HTERT RPE-1 (cell line): ENCODE measurements around the gene PDE3B.
"Not testable (repeated sequence)": the region's sequence is repeated elsewhere in the genome, so short reads cannot be mapped to it uniquely, and the experiment has no call there.

Experiments used
- in situ Hi-C: fragments of 300-500 bp; cut with MboI; formaldehyde crosslinking; loops from 4 replicates; pipeline ENCODE4 v1.14.3; 2020; ENCODE audit warnings: low sequenced_read_pairs

Gene PDE3B

DNA sequence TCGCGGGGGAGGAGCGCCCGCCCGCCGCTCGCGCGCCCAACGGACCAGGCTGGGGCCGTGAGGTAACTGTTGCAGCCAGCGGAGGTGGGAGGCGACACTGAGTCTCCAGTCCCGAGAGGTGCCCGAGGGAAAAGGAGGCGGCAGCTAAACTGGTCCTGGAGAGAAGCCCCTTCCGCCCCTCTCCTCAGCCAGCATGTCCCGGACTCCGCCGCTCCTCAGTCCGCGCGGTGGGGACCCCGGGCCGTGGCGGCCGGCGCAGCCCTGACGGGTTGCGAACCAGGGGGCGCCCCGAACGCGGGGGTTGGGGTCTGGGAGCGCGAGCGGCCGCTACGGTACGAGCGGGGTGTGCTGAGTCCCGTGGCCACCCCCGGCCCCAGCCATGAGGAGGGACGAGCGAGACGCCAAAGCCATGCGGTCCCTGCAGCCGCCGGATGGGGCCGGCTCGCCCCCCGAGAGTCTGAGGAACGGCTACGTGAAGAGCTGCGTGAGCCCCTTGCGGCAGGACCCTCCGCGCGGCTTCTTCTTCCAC is at the start of gene PDE3B:
TSS of gene PDE3B (plus strand) at position 108 of the 529 bp plus-strand sequence. CDS start at position 380, 272 bp downstream.
- in situ Hi-C loops: no loop called here

DNA sequence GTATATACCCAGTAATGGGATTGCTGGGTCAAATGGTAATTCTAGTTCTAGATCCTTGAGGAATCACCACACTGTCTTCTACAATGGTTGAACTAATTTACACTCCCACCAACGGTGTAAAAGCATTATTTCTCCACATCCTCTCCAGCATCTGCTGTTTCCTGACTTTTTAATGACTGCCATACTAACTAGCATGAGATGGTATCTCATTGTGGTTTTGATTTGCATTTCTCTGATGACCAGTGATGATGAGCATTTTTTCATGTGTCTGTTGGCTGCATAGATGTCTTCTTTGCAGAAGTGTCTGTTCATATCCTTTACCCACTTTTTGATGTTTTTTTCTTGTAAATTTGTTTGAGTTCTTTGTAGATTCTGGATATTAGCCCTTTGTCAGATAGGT is 48.3 kb upstream of the PDE3B start:
- in situ Hi-C loops: not testable (repeated sequence)

DNA sequence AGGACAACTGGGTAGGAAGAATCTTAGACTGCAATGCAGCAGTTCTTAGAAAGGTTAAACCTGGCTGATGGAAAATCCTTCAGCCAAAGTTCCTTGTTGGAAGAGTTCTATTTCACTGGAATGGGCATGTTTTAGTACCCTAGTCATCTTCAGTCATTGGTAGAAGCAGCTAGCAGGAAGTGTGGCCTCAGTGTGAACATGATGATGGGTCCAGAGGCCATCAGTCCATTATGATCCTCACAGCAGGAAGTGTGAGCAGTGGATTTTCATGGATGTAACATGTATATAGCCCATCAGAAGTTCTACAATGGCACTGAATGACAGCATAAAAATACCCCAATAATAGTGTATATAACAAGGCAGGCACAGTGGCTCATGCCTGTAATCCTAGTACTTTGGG is 35.9 kb upstream of the PDE3B start:
- in situ Hi-C loops: no loop called here

DNA sequence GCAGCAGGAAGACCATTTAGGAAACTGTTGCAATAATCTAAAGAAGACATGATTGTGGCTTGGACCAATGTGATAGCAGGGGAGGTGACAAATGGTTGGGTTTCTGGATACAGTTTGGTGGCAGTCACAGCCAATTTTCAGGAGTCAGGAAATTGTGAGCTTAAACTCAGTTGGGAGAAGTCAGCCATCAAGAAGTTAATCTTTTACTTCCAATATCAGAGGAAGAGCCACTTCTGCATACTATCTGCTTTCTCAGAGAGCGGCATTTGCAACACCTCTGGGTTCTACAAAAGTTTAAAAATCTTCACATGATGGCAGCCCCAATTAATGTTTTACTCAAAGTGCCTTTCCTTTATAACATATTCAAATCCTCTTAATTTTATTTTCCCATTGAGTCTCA is 33.7 kb upstream of the PDE3B start:
- in situ Hi-C loops: no loop called here

DNA sequence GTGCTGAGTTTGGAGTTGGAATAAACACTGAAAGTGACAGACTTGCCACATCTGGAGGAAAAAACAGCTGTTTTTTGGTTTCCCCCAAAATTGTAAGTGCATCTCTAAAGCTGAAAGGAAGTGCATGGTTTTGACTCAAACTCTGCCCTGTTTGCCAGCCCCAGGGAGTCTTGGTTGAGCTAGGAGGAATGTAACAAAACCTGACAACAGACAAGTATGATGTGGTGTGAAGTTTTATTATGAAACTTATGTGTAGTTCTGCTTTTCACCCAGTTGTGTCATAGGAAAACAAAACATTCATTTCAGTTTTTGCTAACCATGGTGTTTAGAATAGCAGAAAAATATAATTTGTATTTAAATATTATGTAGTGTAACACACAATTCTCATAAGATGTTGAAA is 31.7 kb upstream of the PDE3B start:
- in situ Hi-C loops: no loop called here

DNA sequence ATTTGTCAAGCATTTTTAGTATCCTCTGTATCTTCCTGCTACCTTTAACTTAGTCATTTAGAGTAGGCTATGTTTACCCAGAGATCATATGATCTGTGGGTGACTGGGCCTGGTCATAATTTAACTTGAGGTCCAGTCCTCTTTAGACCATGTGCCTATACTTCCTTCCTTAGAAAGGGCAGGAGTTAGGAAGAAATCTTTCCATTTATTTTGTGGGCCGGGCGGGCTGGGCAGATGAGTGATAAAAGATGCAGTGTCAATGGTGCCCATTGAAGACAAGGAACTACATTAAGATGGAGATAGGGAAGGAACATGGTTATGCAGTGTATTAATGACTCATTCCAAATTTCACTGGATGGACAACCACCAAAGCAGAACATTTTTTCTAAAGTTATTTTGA is 30.9 kb upstream of the PDE3B start:
- in situ Hi-C loops: no loop called here

DNA sequence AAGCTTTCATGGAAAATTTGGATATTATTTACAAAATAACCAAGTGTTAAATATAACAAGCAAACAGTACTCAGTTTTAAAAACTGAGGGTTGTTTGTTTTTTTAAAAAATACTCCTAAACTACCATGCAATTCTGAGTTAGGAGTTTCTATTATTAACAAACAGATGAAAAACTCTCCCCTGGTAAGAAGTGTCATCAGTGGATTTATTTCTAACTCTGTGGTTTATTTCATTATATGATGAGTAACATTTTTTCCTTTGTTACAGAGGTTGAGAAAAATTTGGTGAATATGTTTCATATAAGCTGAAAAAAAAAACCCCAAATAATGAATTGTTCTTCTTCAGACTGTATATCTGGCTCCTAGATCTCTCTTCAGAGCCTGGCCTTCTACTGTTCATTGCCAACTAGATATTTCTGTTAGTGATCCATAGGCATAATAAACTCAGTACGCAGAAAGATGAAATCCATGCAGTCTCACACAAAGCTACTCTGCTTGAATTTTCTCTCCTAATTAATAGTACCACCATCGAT is 29.4 kb upstream of the PDE3B start:
- in situ Hi-C loops: no loop called here

DNA sequence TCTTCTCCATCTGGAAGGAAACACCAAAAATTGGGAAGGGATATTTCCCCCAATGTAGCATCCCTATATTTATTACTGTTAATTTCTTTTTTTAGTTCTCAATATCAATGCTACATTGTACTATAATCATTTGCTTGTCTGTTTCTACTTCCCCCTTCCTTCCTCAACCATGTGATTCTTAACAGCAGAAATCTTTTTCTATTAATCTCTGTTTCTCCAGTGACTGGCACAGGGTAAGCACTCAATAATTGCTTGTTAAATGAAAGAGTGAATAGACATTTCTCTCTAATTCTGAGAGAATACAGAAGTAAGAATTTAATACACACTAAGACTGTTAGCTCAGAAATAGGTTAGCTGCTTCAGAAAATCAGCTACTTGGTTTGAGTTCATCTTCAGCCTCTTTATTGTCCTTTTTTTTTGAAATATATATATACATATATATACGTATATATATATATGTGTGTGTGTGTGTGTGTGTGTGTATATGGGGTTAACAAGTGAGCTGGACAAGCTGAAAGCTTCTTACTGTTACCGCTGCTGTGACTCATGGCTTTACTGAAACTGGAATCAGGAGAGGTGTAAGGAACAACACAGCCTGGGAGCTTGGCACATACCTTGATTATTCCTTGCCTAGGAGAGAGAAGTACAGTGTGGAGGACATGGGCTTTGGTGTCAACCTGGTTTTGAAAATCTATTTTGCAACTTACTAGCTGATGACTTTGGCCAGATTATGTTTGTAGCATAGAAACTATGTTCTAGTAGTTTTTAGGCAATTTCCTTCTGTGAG is 26.2 kb upstream of the PDE3B start:
- in situ Hi-C loops: no loop called here

DNA sequence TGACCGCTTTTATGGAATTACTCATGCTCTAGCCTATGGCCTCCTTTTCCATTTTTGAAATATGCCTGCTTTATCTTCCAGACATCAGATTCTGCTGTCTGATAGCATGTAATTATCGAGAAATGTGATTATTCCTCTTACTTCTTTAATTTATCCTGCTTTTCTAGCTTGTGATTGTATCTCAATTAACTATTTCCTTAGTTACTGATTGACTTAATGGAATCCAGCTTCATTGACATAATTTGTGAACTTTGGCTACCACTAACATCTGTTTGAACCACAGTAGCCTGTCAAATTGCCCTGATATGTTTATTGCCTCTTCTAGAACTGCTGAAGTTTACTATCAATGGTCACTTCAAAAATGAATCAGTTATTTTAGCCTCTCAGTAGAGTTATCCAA is 25.5 kb upstream of the PDE3B start:
- in situ Hi-C loops: no loop called here

DNA sequence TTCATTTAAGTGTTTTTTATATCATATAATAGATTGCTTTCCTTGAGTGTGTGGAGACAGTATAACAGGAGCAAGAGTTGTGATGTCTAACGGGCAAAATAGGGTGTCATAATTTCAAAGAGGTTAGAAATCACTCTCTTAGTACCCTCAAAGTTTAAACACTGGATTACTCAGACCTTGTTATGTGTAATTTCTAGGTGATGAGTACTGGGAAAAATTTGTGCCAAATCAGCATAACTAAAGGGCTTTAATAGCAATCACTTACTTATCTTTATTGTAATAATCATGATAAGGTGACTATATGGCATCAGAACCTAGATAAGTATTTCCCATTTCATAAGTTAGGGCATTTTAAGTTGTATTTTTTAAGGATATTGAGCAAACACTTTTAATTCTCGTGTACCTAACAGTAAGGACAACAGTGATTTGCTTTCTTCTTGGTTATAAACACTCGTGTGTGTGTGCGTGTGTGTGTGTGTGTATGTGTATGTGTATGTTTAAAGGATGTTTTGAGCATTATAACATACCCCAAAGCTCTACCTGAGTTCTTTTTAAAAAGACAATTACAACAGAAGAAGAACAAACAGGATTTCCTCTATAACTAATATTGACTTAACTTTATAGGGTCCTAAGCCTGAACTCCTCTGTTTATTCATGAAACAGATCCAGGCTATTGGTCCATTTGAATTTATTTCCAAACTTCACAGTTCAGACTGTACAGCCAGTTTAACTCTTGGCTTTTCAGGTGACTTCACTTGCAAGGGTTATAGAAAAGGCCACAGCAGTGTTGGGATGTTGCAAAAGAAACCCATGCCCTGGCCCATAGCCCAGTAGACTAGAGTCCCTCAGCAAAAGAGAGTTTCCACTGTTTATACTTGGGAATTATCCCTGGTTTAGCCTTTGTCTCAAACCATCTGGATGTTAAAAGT is 23.7 kb upstream of the PDE3B start:
- in situ Hi-C loops: no loop called here

DNA sequence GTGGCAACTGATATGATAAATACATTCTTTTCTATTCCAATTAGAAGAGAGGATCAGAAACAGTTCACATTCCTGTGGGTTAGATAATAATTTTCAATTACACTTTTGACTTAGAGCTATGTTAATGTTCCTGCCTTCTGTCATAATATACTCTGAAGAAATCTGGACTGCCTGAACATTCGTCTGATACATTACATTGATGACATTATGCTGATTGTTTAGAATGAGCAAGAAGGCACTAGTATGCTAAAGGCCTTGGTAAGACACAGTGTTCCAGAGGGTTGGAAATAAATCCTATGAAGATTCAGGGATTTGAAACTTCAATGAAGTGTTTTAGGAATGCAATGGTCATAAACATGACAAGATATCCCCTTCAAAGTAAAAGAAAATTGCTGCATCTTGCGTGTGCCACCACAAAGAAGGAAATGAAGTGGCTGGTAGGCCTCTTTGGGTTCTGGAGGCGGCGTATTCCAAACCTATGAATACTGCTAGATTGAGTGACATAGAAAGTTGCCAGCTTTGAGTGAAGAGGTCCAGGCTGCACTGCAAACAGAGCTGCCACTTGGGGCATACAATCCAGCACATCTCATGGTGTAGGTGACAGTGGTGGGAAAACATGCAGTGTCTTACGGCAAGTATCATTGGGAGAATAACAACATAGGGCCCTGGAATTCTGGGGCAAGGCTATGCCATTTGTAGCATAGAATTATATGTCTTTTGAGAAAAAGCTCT is 21.2 kb upstream of the PDE3B start:
- in situ Hi-C loops: no loop called here

DNA sequence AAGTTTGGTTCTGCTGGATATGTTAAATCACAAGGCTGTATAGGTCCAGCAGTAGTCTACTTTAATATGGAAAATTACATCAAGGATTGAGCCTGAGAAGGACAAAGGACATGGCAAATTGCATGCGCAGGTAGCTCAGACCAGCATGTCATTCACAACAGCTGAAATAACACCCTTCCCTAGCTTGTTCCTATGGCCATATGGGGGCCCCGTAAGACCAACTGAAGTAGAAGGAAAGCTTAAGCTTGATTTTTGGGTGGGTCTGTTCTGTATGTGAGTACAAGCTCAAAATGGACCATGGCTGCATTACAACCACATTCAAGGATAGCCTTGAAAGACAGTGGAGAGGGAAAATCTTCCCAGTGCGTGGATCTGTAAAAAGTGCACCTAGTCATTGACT is 20.6 kb upstream of the PDE3B start:
- in situ Hi-C loops: no loop called here

DNA sequence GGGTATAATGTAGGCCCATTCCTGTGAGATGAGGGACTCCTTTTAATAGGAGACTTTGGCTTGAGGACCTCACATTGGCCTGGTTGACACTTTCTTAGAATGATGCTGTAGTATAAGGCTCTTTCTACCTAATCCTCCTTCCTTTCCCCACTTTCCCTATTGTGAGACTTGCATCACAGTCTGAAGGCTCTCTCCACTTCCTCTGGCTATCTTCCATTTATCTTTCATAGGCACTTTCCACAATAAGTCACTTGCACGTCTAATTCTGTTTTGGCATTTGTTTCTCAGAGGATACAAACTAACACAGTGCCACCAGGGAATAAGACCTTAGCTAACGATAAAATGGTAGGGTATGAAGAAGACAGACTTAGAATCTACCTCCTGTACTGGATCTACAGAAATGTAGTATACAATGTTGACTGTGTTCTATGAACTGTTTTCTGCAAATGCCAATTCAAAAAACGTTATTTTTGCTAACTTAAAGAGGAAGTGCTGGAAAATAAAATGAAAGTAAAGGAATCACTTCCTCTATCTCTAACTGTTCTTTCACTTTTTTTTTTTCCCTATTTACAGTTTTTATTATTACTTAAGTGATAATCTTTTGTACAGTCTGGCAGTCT is 17.9 kb upstream of the PDE3B start:
- in situ Hi-C loops: no loop called here

DNA sequence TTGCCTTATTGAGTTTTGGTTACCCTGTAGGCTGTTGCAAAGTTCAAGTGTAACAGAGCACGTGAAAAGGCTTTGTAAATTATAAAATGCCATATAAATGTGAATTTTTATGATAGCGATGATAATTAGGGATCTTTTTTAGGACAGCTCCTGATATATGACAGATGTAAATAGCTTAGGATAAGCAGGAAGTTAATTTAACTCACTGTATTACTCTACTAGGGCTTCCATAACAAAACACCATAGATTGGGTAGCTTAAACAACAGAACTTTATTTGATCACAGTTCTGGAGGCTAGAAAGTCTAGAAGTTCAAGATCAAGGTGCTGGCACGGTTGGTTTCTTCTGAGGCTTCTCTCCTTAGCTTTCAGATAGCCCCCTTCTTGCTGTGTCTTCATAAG is 17.0 kb upstream of the PDE3B start:
- in situ Hi-C loops: no loop called here

DNA sequence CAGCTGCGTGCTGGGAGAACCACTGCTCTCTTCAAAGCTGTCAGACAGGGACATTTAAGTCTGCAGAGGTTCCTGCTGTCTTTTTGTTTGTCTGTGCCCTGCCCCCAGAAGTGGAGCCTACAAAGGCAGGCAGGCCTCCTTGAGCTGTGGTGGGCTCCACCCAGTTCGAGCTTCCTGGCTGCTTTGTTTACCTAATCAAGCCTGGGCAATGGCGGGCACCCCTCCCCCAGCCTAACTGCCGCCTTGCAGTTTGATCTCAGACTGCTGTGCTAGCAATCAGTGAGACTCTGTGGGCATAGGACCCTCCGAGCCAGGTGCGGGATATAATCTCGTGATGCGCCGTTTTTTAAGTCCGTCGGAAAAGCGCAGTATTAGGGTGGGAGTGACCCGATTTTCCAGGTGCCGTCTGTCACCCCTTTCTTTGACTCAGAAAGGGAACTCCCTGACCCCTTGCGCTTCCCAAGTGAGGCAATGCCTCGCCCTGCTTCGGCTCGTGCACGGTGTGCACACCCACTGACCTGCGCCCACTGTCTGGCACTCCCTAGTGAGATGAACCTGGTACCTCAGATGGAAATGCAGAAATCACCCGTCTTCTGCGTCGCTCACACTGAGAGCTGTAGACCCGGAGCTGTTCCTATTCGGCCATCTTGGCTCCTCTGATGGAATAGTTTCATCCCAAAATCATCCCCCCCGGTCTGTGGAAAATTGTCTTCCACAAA is 9.9 kb upstream of the PDE3B start:
- in situ Hi-C loops: not testable (repeated sequence)

DNA sequence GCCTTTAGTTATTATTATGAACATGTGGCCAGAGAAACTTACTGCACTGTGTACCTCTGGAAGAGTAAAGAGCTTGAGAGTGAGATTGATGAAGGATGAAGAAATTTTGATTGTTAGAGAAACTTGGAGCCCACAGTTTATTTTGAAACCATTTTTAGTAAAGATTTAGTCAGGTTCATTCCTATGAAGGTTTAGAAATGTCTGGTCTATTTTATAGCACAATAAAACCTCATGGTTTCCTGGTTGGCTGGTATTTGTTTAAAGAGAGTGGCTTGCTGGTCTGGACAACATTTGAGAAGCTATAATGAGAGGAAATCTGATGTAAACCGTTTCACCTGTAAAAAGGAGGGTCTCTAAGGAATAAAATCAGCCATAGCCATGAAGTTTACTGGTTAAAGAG is 8.8 kb upstream of the PDE3B start:
- in situ Hi-C loops: no loop called here

DNA sequence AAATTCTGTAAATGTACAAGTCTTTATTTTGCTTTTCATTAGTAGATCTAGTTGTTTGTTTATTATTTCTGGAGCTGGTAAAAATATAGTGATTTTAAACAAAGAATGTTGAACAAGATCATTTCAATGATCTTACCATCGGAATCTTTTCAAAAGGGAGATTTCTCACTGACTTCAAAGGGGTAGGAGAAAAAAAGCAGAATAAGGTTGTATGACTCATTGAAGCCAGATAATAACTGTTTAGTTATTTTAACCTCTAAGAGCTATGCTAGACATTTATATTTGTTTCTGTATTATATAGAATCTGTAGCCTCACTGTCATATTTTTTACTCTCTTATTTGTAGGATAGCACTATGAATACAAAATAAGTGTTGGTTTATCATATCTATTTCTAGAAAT is 8.1 kb upstream of the PDE3B start:
- in situ Hi-C loops: no loop called here

DNA sequence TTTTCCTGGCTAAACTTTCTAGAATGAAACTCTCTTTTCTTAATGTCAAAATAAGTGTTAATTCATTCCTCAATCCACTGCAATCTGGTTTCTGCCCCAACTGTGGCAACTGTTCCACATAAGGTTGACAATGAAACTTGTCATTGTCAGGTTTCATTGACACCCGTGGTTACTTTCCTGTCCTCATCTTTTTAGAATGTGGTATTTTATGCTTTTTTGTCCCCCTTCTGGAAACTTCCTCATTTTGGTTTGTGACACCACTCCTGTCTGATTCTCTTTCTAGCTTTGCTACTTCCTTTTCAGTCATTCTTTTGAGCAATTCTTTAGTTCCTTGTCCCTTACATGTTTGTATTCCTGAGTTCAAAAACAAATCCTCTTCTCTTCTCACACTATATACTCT is 7.5 kb upstream of the PDE3B start:
- in situ Hi-C loops: no loop called here

DNA sequence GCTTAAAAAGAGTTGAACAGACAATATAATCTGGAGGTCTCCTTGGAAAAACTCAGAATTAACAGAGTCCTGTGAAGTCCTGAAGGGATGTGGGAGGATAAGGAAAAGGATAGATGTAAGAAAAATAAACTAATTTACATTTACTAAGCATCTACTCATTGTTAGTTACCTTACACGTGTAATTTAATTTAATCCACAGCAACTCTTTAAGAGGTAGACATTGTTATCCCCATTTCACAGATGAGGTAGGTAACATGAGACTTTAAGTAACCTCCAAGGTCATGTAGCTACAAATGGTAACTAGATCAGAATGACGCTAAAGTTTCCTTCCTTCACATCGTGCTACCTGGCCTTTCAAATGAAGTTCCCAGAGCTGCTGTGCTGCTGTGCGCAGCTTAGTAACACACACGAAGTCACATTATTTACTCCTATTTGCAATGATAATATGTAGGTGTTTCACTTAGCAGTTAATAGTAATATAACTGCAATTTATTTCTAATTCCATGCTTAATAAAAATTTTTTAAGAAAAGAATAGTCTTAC is 5.7 kb upstream of the PDE3B start:
- in situ Hi-C loops: no loop called here

DNA sequence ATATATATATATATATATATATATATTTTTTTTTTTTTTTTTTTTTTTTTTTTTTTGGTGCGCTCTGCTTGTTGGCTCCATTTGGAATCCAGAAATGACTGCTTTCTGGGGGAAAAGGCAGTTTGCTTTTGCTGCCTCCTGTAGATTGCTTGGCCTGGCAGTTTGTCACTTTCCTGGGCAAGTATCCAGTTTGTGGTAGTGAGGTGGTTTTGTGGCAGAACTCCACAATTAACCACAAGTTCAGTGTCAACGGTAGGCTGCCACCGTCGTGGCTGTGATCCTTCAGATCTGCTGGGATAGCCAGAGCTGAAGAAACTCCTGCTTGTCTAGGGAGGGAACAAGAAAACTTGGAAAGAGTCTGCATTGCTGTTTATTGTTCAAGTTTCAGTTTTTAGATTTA is 5.0 kb upstream of the PDE3B start:
- in situ Hi-C loops: no loop called here
